ENCODE measurements around the gene CDC25C.
A peak's percentile ranks its signal among the peaks of the same experiment; 100 is the strongest.

CDC25C gene

GRCh38 chr5:138331449-138332368 is at the start of gene CDC25C:
Gene CDC25C, minus strand, starts transcription at chr5:138331804. Its CDS starts 624 bp downstream, at chr5:138331180.
- DNase-seq = peak; percentile 92

DNA sequence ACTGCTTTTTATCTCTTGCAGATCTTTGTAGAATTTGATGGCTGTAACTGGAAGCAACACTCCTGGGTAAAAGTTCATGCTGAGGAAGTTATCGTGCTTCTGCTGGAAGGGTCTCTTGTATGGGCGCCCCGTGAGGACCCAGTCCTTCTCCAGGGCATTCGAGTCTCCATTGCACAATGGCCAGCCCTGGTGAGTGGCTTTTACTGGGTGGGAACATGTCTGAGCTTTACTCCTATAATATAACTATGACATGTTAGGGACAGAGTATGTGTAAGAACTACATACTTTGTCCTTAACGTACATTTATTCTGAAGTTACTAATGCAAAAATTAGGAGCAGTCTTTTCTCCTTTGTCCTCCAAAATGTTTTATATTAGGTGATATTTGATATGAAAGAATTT is 41.0 kb upstream of the CDC25C start:
- no peak for DNase-seq

GRCh38 chr5:138372225-138372624 is 40.6 kb upstream of the CDC25C start:
- no peak for DNase-seq

- no peak for DNase-seq
Observed at GRCh38 chr5:138371454-138371853, 39.9 kb upstream of the CDC25C start.

GRCh38 chr5:138370537-138370936 is 38.9 kb upstream of the CDC25C start:
- DNase-seq = no peak

GRCh38 chr5:138369706-138370105 is 38.1 kb upstream of the CDC25C start:
- DNase-seq = no peak

GRCh38 chr5:138369261-138369660 is 37.7 kb upstream of the CDC25C start:
- no peak for DNase-seq

- no peak for DNase-seq
Observed at GRCh38 chr5:138366632-138367382, 35.2 kb upstream of the CDC25C start.

GRCh38 chr5:138364576-138364975 is 33.0 kb upstream of the CDC25C start:
- no peak for DNase-seq

DNA sequence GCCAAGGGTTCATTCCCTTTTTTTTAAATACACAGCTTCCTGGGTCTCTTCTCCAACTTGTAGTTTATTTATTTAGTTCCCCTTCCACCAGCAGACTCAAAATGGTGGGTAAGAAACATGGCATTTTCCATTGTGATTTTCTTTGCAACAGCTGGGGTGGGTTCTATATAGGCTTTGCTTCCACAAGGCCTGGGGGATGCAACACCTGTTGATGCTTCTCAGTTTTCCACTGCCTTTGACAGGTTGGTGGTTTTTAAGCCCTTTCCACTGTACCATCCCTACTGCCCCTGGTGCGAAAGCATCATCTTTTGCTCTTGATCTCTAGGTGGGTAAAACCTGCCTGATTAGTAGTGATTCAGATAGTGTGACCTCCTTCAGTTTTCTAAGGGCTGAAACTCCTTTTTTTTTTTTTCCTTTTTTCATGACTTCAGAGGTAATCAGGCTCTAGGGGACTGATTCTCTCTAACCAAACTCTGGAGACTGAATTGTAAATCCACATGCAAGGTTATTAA is 29.4 kb upstream of the CDC25C start:
- no peak for DNase-seq

DNA sequence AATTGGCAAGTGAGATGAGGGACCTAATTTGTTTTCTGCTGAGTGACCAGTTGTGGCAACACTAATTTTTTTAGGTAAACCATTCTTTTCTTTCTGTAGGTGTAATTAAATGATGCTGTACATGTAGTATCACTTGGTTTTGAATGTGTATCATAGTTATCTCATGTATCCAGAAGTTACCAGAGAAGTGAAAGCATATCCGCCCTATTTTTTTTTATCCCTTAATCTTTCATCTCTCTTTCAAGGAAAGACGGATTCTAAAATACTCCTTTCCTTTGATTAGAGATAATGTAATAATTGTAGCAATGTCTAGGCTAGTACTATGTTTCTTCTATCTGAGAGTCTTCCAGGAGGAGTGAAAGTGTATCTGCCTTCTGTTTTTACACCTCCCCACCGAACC is 28.0 kb upstream of the CDC25C start:
- no peak for DNase-seq

GRCh38 chr5:138354926-138355378 is 23.3 kb upstream of the CDC25C start:
- no peak for DNase-seq

- DNase-seq = no peak
Observed at GRCh38 chr5:138354387-138354786, 22.8 kb upstream of the CDC25C start.

- DNase-seq = no peak
Observed at GRCh38 chr5:138353560-138354080, 22.0 kb upstream of the CDC25C start.

DNA sequence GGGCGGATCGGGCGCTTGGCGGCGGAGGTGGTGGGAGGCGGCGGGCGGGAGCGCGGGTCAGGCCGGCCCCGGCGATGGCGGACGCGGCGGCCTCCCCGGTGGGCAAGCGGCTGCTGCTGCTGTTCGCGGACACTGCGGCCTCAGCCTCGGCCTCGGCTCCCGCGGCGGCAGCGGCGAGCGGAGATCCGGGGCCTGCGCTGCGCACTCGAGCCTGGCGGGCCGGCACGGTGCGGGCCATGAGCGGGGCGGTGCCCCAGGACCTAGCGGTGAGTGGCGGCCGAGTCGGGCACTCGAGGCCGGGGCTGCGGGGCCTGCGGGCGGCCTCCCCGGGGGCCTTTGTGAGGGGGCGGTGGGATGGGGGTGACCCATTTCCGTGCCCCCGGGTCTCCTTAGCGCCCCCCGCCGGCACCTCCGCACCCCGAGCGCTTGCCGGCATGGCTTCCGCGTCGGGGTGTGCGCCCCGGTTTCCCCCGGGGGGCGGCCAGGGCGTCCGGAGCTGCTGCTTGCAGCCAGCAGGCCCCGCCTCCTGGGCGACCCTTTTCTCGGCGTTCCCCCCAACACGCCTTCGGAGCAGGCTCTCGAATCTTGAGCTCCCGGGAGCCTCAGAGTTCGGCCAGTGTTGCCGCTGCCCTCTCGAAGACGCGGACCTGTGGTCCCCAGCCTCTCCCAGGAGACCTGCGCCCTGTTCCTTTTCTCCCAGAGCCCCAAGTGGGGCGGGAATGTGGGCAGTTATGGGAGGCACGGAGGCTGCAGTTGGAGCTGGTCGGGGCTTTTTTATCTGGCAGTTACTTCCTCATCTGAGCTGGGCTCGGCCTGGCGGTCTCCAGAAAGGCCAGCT is 21.3 kb upstream of the CDC25C start:
- DNase-seq = peak; percentile 56

DNA sequence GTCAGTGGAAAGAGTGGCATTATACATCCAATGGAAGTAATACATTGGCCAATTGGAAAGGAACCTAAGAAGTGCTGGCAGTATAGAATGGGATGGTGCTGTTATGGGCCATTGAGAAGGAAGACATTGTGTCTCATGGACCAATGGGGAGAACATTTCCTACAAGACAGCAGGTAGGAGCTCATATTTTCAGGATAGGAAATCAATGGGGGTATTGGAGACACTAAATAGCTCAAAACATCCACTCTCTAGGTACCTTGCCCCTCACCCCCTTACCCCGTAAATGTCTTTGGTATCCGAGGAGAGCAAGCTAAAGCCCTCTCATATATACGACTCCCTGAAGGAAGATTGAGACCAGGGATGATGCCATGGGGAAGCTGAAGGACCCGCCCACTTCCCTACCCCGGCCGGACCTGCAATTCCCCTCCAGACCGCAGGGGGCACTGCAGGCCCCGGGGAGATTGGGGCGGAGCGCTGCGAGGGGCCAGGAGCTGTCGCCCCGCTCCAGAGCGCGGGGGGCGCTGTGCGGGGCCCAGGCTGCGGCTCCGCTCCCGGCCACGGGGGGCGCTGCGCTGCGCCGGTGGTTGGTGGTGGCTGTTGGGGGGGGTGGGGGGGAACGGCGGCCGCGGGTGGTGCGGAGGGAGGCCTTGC is 20.6 kb upstream of the CDC25C start, which contains the start of gene KDM3B:
Gene KDM3B (plus strand): TSS at position 615 of the 651 bp plus-strand sequence. CDS start 111 bp downstream, outside the sequence.
- DNase-seq = peak; percentile 91

DNA sequence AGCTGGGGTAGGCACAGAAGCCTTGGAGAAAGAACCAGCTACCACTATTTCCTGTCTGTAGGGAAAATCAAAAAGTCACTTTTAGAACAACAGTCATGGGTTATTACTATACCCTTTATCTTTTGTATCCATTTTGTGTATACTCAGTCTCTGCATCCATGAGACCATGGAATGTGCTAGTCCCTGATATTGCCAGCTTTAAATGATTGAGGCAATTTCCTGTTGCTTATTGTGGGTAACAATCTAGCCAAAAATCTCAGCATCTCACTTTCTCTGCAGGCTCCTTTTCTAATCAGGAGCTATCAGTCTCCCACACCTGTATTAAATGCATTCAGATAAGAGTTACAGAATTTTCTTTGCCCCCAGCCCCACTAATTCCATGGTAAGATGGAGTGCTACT is 19.9 kb upstream of the CDC25C start:
- DNase-seq = no peak

DNA sequence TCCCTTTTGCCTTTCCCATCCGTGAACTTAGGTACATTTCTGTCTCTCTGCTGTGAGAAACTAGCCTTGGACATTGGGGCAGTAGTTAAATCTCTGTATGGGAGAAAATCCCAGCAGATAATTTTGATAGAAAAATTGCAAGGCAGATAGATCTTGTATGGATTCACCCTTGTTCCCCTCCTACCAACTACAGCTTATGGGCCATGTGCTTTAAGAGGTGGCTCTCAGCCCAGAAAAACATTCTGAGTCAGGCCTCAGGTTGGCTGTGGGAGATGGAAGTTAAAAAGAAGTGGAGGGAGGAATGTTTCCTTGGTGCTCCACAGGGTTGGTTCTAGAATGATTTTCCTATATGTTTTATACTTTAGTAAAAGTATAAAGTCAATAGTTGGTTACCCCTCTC is 19.5 kb upstream of the CDC25C start:
- DNase-seq = no peak

DNA sequence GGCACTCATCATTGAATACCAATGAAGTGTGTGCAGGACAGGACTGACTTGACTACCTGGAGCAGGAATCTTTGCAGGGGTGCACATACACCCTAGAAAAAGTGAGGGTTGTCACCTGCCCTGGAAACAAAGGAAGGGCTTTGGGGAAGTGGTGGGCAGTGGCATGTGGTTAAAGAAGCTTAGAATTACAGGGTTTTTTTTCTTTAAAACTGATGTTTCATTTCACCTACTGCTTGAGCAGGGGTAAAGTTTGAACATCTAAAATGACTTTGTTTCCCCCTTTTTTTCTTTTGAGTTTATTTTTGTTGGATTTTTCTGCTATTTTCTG is 18.9 kb upstream of the CDC25C start:
- DNase-seq = no peak

- no peak for DNase-seq
Observed at GRCh38 chr5:138349852-138350562, 18.4 kb upstream of the CDC25C start.

DNA sequence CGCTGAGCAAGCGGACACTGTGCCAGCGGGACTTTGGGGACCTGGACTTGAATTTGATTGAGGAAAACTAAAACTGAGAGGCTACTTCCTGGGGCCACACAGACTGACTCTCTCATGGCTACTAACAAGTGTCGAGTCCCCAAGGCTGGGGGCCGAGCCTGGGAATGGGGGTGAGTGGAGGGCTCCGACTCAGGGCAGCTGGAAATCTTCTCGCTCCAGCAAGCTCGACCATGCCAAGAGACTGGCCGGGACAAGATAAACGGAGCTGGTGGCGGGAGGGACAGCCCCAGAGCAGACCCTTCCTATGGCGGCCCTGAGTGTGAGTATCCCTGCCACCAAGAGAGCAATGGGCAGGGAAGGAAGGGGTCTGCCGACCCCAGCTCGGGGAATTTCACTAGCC is 15.3 kb upstream of the CDC25C start:
- DNase-seq = no peak

All from activated CD4-positive, alpha-beta T cell treated with anti-CD3 and anti-CD28 coated beads for 1 hour (primary cell).